GM18511 (cell line): ENCODE data around the gene KRTAP10-2.

Experiments used
- ATAC-seq: cut with Tn5 transposase; IDR thresholded peaks from one replicate; pipeline ENCODE4 v1.9.1; 2021; ENCODE audit warnings: mild to moderate bottlenecking, moderate library complexity; ENCODE audit not compliant: unreplicated experiment

Gene KRTAP10-2

GRCh38 chr21:44515359-44516165 is 35.7 kb downstream of the KRTAP10-2 start:
- no peak for ATAC-seq

GRCh38 chr21:44514746-44515358 is 36.5 kb downstream of the KRTAP10-2 start:
- ATAC-seq: no peak

- no peak for ATAC-seq
Measured at GRCh38 chr21:44514218-44514520, 37.1 kb downstream of the KRTAP10-2 start.

GRCh38 chr21:44513389-44514217 is 37.7 kb downstream of the KRTAP10-2 start:
- ATAC-seq: no peak

- ATAC-seq: no peak
Measured at GRCh38 chr21:44512496-44513388, 38.6 kb downstream of the KRTAP10-2 start.

GRCh38 chr21:44511938-44512275 is 39.4 kb downstream of the KRTAP10-2 start:
- no peak for ATAC-seq

- no peak for ATAC-seq
Measured at GRCh38 chr21:44511219-44511937, 39.9 kb downstream of the KRTAP10-2 start.

- no peak for ATAC-seq
Measured at GRCh38 chr21:44510508-44511218, 40.6 kb downstream of the KRTAP10-2 start.

- no peak for ATAC-seq
Measured at GRCh38 chr21:44510109-44510507, 41.2 kb downstream of the KRTAP10-2 start.

GRCh38 chr21:44509539-44509938 is 41.8 kb downstream of the KRTAP10-2 start:
- no peak for ATAC-seq

GRCh38 chr21:44508711-44509445 is 42.4 kb downstream of the KRTAP10-2 start:
- ATAC-seq: no peak

GRCh38 chr21:44508426-44508710 is 42.9 kb downstream of the KRTAP10-2 start:
- ATAC-seq: no peak

GRCh38 chr21:44507673-44508425 is 43.5 kb downstream of the KRTAP10-2 start:
- no peak for ATAC-seq

GRCh38 chr21:44506279-44507255 is 44.7 kb downstream of the KRTAP10-2 start:
- no peak for ATAC-seq

- no peak for ATAC-seq
Measured at GRCh38 chr21:44505673-44506278, 45.5 kb downstream of the KRTAP10-2 start.

GRCh38 chr21:44503901-44504399 is 47.4 kb downstream of the KRTAP10-2 start:
- no peak for ATAC-seq
